HCT116 (cell line): Measurements from ENCODE around the gene GNA15. TPM values are rescaled to one million over a fixed set of nuclear protein-coding genes. Genes with fewer than 3 reads are reported as not detected.

Experiments
- ATAC-seq: fragments of 200-7000 bp; cut with Tn5 transposase; 2 replicates; pipeline ENCODE4 v1.9.1; 2020; ENCODE audit warnings: mild to moderate bottlenecking, moderate library complexity
- BruUV-seq: library from RNA; stranded (reverse); fragments of 400-500 nt; replicated peaks from 2 replicates; lab custom pipeline; 2021; lab: Mats Ljungman, UMichigan
- CTCF ChIA-PET: fragments of 300-600 bp; sonication (Branson Sonifier 250); formaldehyde crosslinking; loops from one replicate; lab custom pipeline; 2021; ENCODE audit warnings: antibody characterized with exemption; lab: Charles Lee
- POLR2A ChIA-PET: fragments of 300-600, 350-600 bp; sonication (Branson Sonifier 250); formaldehyde crosslinking; loops from one replicate; lab custom pipeline; 2021; ENCODE audit warnings: antibody characterized with exemption; lab: Charles Lee
- RAD21 ChIA-PET, 2 experiments: fragments of 300-600 bp; sonication (Branson Sonifier 250); formaldehyde crosslinking; loops; one replicate each; lab custom pipeline; 2023; ENCODE audit warnings: low total read pairs in 2 of 2; ENCODE audit not compliant: uncharacterized antibody in 2 of 2, unreplicated experiment in 2 of 2, low non-redundant PET in 1 of 2; lab: Charles Lee
- DNase-seq: peaks from one replicate; pipeline ENCODE4 v3.0.0-alpha.2; 2010; ENCODE audit warnings: low read depth, low spot score
- H2AFZ ChIP-seq: fragments of 200-600 bp; shearing (Covaris generic), sonication (generic); 2 replicates; pipeline ENCODE4 v1.6.1; 2017; ENCODE audit warnings: low read depth, mixed run types, mixed read lengths, antibody characterized with exemption, low read length; ENCODE audit not compliant: poor library complexity, severe bottlenecking
- H3K27ac ChIP-seq: 2 replicates; pipeline ENCODE4 v1.5.1; 2012; ENCODE audit warnings: low read depth, low read length
- H3K27me3 ChIP-seq: fragments of 200-600 bp; sonication (generic); 2 replicates; pipeline ENCODE4 v1.6.1; 2016; ENCODE audit warnings: mixed run types, low read length, mixed read lengths; ENCODE audit not compliant: insufficient read depth
- H3K36me3 ChIP-seq, 2 experiments: fragments of 200-500 bp in 1 of 2; fragments of 200-600 bp in 1 of 2; sonication (Bioruptor generic) in 1 of 2; sonication (generic) in 1 of 2; 2 replicates each; pipeline versions ENCODE4 v1.5.1 to v1.6.1; 2014 to 2016; ENCODE audit warnings: low read length in 2 of 2, inconsistent platforms in 1 of 2, mixed read lengths in 1 of 2, mixed run types in 1 of 2; ENCODE audit not compliant: insufficient read depth in 2 of 2, control insufficient read depth in 1 of 2
- H3K4me1 ChIP-seq, 2 experiments: fragments of 200-600 bp in 1 of 2; sonication (generic) in 1 of 2; 2 replicates each; pipeline versions ENCODE4 v1.5.1 to v1.6.1; 2012 to 2017; ENCODE audit warnings: low read length in 2 of 2, inconsistent platforms in 1 of 2, mild to moderate bottlenecking in 1 of 2, mixed read lengths in 1 of 2, mixed run types in 1 of 2, moderate library complexity in 1 of 2; ENCODE audit not compliant: insufficient read depth in 2 of 2, control insufficient read depth in 1 of 2
- H3K4me2 ChIP-seq: fragments of 200-600 bp; sonication (generic); 2 replicates; pipeline ENCODE4 v1.6.1; 2017; ENCODE audit warnings: mixed run types, low read length, mixed read lengths
- H3K4me3 ChIP-seq, 2 experiments: fragments of 200-600 bp in 1 of 2; sonication (generic) in 1 of 2; replicated peaks in 1 of 2; 2 replicates each; pipeline ENCODE4 v1.5.1; 2011 to 2016; ENCODE audit warnings: low read length in 2 of 2, control low read depth in 1 of 2, low read depth in 1 of 2, mild to moderate bottlenecking in 1 of 2, mixed read lengths in 1 of 2, mixed run types in 1 of 2
- H3K79me2 ChIP-seq: fragments of 200-600 bp; sonication (generic); 2 replicates; pipeline ENCODE4 v1.6.1; 2017; ENCODE audit warnings: mild to moderate bottlenecking, mixed run types, low read length, moderate library complexity, mixed read lengths; ENCODE audit not compliant: insufficient read depth
- H3K9ac ChIP-seq: fragments of 200-600 bp; sonication (generic); 2 replicates; pipeline ENCODE4 v1.6.1; 2016; ENCODE audit warnings: low read length, mixed read lengths
- H3K9me2 ChIP-seq: fragments of 200-600 bp; sonication (generic), shearing (Covaris generic); 2 replicates; pipeline ENCODE4 v1.6.1; 2017; ENCODE audit warnings: mixed run types, mild to moderate bottlenecking, moderate library complexity; ENCODE audit not compliant: insufficient read depth
- H3K9me3 ChIP-seq, 2 experiments: fragments of 200-500 bp in 1 of 2; fragments of 200-600 bp in 1 of 2; sonication (Bioruptor generic) in 1 of 2; sonication (generic) in 1 of 2; 2 replicates each; pipeline ENCODE4 v1.6.1; 2014 to 2017; ENCODE audit warnings: low read length in 2 of 2, mixed read lengths in 2 of 2, inconsistent platforms in 1 of 2, low read depth in 1 of 2, mild to moderate bottlenecking in 1 of 2, mixed run types in 1 of 2, moderate library complexity in 1 of 2; ENCODE audit not compliant: control insufficient read depth in 1 of 2, insufficient read depth in 1 of 2
- H4K20me1 ChIP-seq: fragments of 200-600 bp; sonication (generic), shearing (Covaris generic); 2 replicates; pipeline ENCODE4 v1.6.1; 2017; ENCODE audit warnings: mixed run types, mild to moderate bottlenecking, moderate library complexity; ENCODE audit not compliant: insufficient read depth
- CBX3 ChIP-seq: IDR thresholded peaks from 2 replicates; pipeline ENCODE4 v1.6.1; 2012; ENCODE audit warnings: low read depth
- CEBPB ChIP-seq: IDR thresholded peaks from 2 replicates; pipeline ENCODE4 v1.6.1; 2012; ENCODE audit warnings: low read depth
- CTCF ChIP-seq, 3 experiments: fragments of 200-600 bp in 1 of 3; sonication (generic) in 1 of 3; IDR thresholded peaks in 2 of 3; conservative IDR thresholded peaks in 1 of 3; 2 replicates each; pipeline ENCODE4 v1.5.1; 2012 to 2017; ENCODE audit warnings: low read depth in 2 of 3, low read length in 2 of 3, antibody characterized with exemption in 1 of 3, borderline replicate concordance in 1 of 3, control low read depth in 1 of 3, mild to moderate bottlenecking in 1 of 3, mixed read lengths in 1 of 3, mixed run types in 1 of 3, moderate library complexity in 1 of 3; ENCODE audit not compliant: insufficient read depth in 1 of 3
- EGR1 ChIP-seq: IDR thresholded peaks from 2 replicates; pipeline ENCODE4 v1.6.1; 2012; ENCODE audit warnings: low read depth
- ELF1 ChIP-seq: IDR thresholded peaks from 2 replicates; pipeline ENCODE4 v1.6.1; 2012; ENCODE audit warnings: low read depth, borderline replicate concordance
- EZH2 ChIP-seq: fragments of 200-600 bp; sonication (generic); IDR thresholded peaks from 2 replicates; pipeline ENCODE4 v1.6.1; 2017; ENCODE audit warnings: antibody characterized with exemption, mixed run types
- EZH2phosphoT487 ChIP-seq: fragments of 200-600 bp; IDR thresholded peaks from 2 replicates; pipeline ENCODE4 v1.6.1; 2018; ENCODE audit warnings: antibody characterized with exemption, borderline replicate concordance
- REST ChIP-seq: IDR thresholded peaks from 2 replicates; pipeline ENCODE4 v1.6.1; 2012; ENCODE audit warnings: low read depth
- TCF7L2 ChIP-seq: IDR thresholded peaks from 2 replicates; pipeline ENCODE4 v1.7.0; 2011; ENCODE audit warnings: borderline replicate concordance, inconsistent platforms; ENCODE audit not compliant: insufficient read depth, insufficient read length; ENCODE audit errors: extremely low read depth
- intact Hi-C: fragments of 100-400 bp; cut with micrococcal nuclease; formaldehyde crosslinking; loops from 2 replicates; pipeline ENCODE4 v1.10.0; 2022
- total RNA-seq: library from RNA; stranded (reverse); gene quantifications from one replicate; pipeline ENCODE4 v1.2.1, GENCODE V29; 2021; ENCODE audit not compliant: unreplicated experiment

The GNA15 gene
- total RNA-seq, 1 experiment from 2014 or later: 1.5 TPM

- Histone ChIP-seq H4K20me1 (no peaks in the 10 kb centered on the region), H3K4me1 (peaks cover 5 to 6% of the 10 kb centered on the region in 2 experiments; a peak in 3 of 4 replicates), H3K27me3 (no peaks in the 10 kb centered on the region), H3K9me3 (no peaks in the 10 kb centered on the region), H3K9me2 (no peaks in the 10 kb centered on the region), H3K4me3 (no peak overlapping the region), H3K9ac (no peak overlapping the region), H3K27ac (no peak overlapping the region), H3K79me2 (no peaks in the 10 kb centered on the region), H2AFZ (no peak overlapping the region), H3K4me2 (no peak overlapping the region), H3K36me3 (no peaks in the 10 kb centered on the region)
- RAD21 ChIA-PET: no interaction called here
- no peak for TF ChIP-seq CEBPB
- TF ChIP-seq EGR1: no peak
- POLR2A ChIA-PET: no interaction called here
- intact Hi-C loops: no loop called here
- ATAC-seq: no peak
- no TSS peak for BruUV-seq
- CTCF ChIA-PET: no interaction called here
- DNase-seq: no peak
These were observed 2.7 kb upstream of the GNA15 start for GRCh38 chr19:3132971-3133792.

GRCh38 chr19:3133793-3134116, 2.1 kb upstream of the GNA15 start:
- Histone ChIP-seq H3K9ac (no peak overlapping the region), H3K4me2 (no peak overlapping the region), H3K27me3 (no peaks in the 10 kb centered on the region), H3K9me2 (no peaks in the 10 kb centered on the region), H3K4me1 (peaks cover 5 to 6% of the 10 kb centered on the region in 2 experiments; a peak in 3 of 4 replicates), H4K20me1 (no peaks in the 10 kb centered on the region), H3K4me3 (no peak overlapping the region), H3K79me2 (no peaks in the 10 kb centered on the region), H2AFZ (no peak overlapping the region), H3K36me3 (no peaks in the 10 kb centered on the region), H3K27ac (no peak overlapping the region), H3K9me3 (no peaks in the 10 kb centered on the region)
- BruUV-seq: no TSS peak
- ChIA-PET POLR2A (no interaction called here), RAD21 (no interaction called here), CTCF (no interaction called here)
- intact Hi-C loops: no loop called here
- no peak for ATAC-seq
- DNase-seq: no peak
- TF ChIP-seq TCF7L2 (no peak), EZH2phosphoT487 (no peak), EZH2 (no peak), CEBPB (no peak), CBX3 (no peak), REST (no peak), ELF1 (no peak), CTCF (IDR thresholded peaks at IDR 0.05 in 2 of 3, conservative IDR thresholded peaks at IDR 0.05 in 1 of 3; ENCODE audit: borderline replicate concordance in 1 of 3, insufficient read depth in 1 of 3, low read depth in 2 of 3, low read length in 2 of 3) (no peak)
